ENCODE data around the gene PNLIP.

The PNLIP gene

DNA sequence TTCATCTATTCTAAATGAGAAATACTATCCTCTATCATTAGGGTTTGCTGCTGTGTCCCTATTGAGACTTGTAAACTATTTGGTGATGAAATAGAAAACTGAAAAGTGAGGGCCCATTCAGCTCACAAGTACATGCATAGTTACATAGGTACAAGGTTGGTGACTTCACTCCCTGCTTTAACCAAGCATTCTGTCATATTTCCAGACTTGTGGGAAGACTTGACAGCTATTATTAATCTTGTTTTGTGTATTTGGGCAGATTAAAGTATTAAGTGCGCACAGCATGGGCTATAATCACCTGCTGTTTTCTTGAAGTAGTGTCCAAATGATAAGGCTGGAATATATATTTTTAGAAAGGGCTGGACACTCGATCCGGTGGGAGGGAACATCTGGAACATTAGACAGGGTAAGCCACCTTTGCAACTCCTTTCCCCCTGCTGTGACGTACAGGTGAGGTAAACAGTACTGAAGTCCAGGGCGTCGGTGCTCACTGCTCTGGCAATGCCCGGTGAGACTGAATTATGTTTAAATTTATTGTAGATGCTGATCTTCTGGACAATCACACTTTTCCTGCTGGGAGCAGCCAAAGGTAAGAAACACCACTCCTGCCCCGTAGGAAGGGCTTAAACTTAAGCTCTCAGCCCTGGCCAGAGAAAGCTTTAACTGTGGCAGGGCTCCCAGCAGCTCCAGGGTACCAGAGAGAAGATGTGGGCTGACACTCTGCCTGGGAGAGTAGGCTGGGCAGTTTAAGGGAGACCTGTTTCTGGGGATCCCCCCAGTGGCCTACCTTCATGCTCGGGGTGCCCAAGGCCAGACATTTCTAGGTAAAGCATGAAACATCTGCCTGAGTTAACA lies 45.1 kb downstream of the PNLIP start, which contains the start of gene PNLIPRP1:
TSS of gene PNLIPRP1 (plus strand) at position 370 of the 855 bp plus-strand sequence. CDS start at position 541, 171 bp downstream.
- TF ChIP-seq CREB1 (IDR thresholded peaks at IDR 0.05; ENCODE audit: low read depth) (no peak), TEAD4 (IDR thresholded peaks at IDR 0.05) (no peak), MAX (IDR thresholded peaks at IDR 0.05) (no peak), ZBTB7A (IDR thresholded peaks at IDR 0.05; ENCODE audit: low read depth) (no peak), CEBPB (IDR thresholded peaks at IDR 0.05) (no peak), YY1 (IDR thresholded peaks at IDR 0.05; ENCODE audit: low read depth) (no peak), EP300 (IDR thresholded peaks at IDR 0.05; ENCODE audit: borderline replicate concordance) (no peak), REST (IDR thresholded peaks at IDR 0.05; ENCODE audit: low read depth) (no peak), TAF1 (IDR thresholded peaks at IDR 0.05; ENCODE audit: low read depth) (no peak), TCF12 (IDR thresholded peaks at IDR 0.05; ENCODE audit: low read depth) (no peak), RAD21 (IDR thresholded peaks at IDR 0.05; ENCODE audit: low read depth) (no peak), FOXM1 (IDR thresholded peaks at IDR 0.05; ENCODE audit: borderline replicate concordance, low read depth) (no peak), EGR1 (IDR thresholded peaks at IDR 0.05) (no peak), NFIC (IDR thresholded peaks at IDR 0.05) (no peak)
- TF ChIP-seq, protein P1, sequence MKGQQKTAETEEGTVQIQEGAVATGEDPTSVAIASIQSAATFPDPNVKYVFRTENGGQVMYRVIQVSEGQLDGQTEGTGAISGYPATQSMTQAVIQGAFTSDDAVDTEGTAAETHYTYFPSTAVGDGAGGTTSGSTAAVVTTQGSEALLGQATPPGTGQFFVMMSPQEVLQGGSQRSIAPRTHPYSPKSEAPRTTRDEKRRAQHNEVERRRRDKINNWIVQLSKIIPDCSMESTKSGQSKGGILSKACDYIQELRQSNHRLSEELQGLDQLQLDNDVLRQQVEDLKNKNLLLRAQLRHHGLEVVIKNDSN (IDR thresholded peaks at IDR 0.05): no peak

GRCh38 chr10:116593139-116593740 lies 47.5 kb downstream of the PNLIP start:
- TF ChIP-seq YY1 (IDR thresholded peaks at IDR 0.05; ENCODE audit: low read depth) (no peak), MAX (IDR thresholded peaks at IDR 0.05) (no peak), EP300 (IDR thresholded peaks at IDR 0.05; ENCODE audit: borderline replicate concordance) (no peak), TCF12 (IDR thresholded peaks at IDR 0.05; ENCODE audit: low read depth) (no peak), ZBTB7A (IDR thresholded peaks at IDR 0.05; ENCODE audit: low read depth) (no peak), TEAD4 (IDR thresholded peaks at IDR 0.05) (no peak), RAD21 (IDR thresholded peaks at IDR 0.05; ENCODE audit: low read depth) (no peak), FOXM1 (IDR thresholded peaks at IDR 0.05; ENCODE audit: borderline replicate concordance, low read depth) (no peak), EGR1 (IDR thresholded peaks at IDR 0.05) (no peak), TAF1 (IDR thresholded peaks at IDR 0.05; ENCODE audit: low read depth) (no peak), REST (IDR thresholded peaks at IDR 0.05; ENCODE audit: low read depth) (no peak), CEBPB (IDR thresholded peaks at IDR 0.05) (no peak)
- TF ChIP-seq, protein P1 (IDR thresholded peaks at IDR 0.05): no peak

DNA sequence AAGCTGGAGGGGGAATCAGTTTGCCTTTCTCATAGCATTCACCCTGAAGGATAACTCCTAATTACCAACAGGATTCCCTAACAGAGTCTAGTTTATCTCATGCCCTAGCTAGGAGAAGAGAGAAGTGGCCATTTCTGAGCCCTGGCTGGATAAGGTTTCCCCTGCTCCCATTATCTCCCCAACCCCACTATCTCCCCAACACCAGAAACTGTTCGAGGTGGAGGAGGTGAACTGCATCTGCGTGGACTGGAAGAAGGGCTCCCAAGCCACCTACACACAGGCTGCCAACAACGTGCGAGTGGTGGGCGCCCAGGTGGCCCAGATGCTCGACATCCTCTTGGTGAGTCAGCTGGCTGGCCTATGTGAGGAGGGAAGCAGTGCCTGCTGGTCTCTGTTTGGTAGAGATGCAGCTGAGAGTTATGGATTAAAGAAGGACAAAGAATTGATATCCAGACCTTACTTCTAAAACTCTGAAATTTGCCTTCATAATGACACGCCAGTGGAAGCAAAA lies 48.8 kb downstream of the PNLIP start:
- no peak for TF ChIP-seq RAD21 (IDR thresholded peaks at IDR 0.05; ENCODE audit: low read depth)
- TF ChIP-seq NFIC (IDR thresholded peaks at IDR 0.05): no peak
- no peak for TF ChIP-seq TEAD4 (IDR thresholded peaks at IDR 0.05)
- no peak for TF ChIP-seq YY1 (IDR thresholded peaks at IDR 0.05; ENCODE audit: low read depth)
- no peak for TF ChIP-seq CREB1 (IDR thresholded peaks at IDR 0.05; ENCODE audit: low read depth)
- TF ChIP-seq TCF12 (IDR thresholded peaks at IDR 0.05; ENCODE audit: low read depth): no peak
- no peak for TF ChIP-seq CEBPB (IDR thresholded peaks at IDR 0.05)
- no peak for TF ChIP-seq EP300 (IDR thresholded peaks at IDR 0.05; ENCODE audit: borderline replicate concordance)
- no peak for TF ChIP-seq FOXM1 (IDR thresholded peaks at IDR 0.05; ENCODE audit: borderline replicate concordance, low read depth)
- TF ChIP-seq, protein P1 (IDR thresholded peaks at IDR 0.05): no peak
- no peak for TF ChIP-seq TAF1 (IDR thresholded peaks at IDR 0.05; ENCODE audit: low read depth)

- no peak for TF ChIP-seq ZBTB7A (IDR thresholded peaks at IDR 0.05; ENCODE audit: low read depth)
- no peak for TF ChIP-seq FOXM1 (IDR thresholded peaks at IDR 0.05; ENCODE audit: borderline replicate concordance, low read depth)
- no peak for TF ChIP-seq EGR1 (IDR thresholded peaks at IDR 0.05)
- TF ChIP-seq REST (IDR thresholded peaks at IDR 0.05; ENCODE audit: low read depth): no peak
- TF ChIP-seq TCF12 (IDR thresholded peaks at IDR 0.05; ENCODE audit: low read depth): no peak
- TF ChIP-seq EP300 (IDR thresholded peaks at IDR 0.05; ENCODE audit: borderline replicate concordance): no peak
- TF ChIP-seq TAF1 (IDR thresholded peaks at IDR 0.05; ENCODE audit: low read depth): no peak
- no peak for TF ChIP-seq TEAD4 (IDR thresholded peaks at IDR 0.05)
- TF ChIP-seq CREB1 (IDR thresholded peaks at IDR 0.05; ENCODE audit: low read depth): no peak
- no peak for TF ChIP-seq RAD21 (IDR thresholded peaks at IDR 0.05; ENCODE audit: low read depth)
Observed at GRCh38 chr10:116596062-116596461, 50.3 kb downstream of the PNLIP start.

Data from Ishikawa (cell line).